Measurements from ENCODE around the gene NSFL1C.
A peak's percentile ranks its signal among the peaks of the same experiment; 100 is the strongest.

DNA sequence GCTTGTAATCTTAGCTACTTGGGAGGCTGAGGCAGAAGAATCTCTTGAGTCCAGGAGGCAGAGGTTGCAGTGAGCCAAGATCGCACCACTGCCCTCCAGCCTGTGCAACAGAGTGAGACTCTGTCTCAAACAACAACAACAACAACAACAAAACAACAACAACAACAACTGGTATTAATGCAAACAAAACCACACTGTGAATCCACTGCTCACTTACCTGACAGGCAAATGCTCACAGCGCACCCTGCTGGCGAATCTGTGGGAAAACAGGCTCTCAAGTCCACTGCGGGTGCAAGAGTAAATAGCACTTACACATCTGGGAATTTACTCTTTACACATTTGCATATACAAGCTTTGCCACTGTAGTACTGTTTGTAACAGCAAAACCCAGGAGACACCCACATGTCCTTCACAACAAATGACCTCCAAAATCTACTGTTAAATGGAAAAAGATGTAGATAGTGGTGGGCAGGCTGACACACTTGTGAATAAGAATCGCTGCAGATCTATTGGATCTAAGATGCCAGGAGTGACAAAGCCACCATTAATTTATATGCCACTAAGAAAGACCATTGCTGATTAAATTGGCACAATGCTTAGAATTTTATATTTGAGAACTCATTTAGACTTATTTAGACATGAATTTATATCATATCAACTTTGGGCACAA, 29.3 kb downstream of the NSFL1C start:
- TF ChIP-seq POLR2AphosphoS5 (IDR thresholded peaks at IDR 0.05), result no peak
- TF ChIP-seq, protein P1, sequence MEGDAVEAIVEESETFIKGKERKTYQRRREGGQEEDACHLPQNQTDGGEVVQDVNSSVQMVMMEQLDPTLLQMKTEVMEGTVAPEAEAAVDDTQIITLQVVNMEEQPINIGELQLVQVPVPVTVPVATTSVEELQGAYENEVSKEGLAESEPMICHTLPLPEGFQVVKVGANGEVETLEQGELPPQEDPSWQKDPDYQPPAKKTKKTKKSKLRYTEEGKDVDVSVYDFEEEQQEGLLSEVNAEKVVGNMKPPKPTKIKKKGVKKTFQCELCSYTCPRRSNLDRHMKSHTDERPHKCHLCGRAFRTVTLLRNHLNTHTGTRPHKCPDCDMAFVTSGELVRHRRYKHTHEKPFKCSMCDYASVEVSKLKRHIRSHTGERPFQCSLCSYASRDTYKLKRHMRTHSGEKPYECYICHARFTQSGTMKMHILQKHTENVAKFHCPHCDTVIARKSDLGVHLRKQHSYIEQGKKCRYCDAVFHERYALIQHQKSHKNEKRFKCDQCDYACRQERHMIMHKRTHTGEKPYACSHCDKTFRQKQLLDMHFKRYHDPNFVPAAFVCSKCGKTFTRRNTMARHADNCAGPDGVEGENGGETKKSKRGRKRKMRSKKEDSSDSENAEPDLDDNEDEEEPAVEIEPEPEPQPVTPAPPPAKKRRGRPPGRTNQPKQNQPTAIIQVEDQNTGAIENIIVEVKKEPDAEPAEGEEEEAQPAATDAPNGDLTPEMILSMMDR (IDR thresholded peaks at IDR 0.05), result peak; percentile 75 to 85 (median 81)

All from upper lobe of left lung (tissue), 4 donors.